ENCODE measurements around the gene PITPNB. TPM values are rescaled to one million over a fixed set of nuclear protein-coding genes. Genes with fewer than 3 reads are reported as not detected.

The PITPNB gene
- polyA plus RNA-seq, 1 donor (not counting 4 experiments of a cell fraction or from before 2014, with no cell fraction given): 81.6 TPM

DNA sequence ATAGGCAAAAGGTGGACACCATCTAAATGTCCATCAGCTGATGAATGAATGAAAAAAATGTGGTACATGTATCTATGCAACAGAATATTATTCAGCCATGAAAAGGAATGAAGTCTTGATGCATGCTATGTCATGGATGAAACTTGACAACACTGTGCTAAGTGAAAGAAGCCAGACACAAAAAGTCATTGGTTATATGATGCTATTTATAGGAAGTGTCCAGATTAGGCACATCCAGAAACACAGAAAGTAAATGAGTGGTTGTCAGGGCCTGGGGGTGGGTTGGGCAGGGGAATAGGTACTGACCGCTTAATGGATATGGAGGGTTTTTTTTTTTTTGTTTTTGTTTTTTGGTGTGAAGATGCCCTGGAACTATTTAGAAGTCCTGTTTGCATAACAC lies 95.8 kb downstream of the PITPNB start:
- Histone ChIP-seq H2AFZ (ENCODE audit: control insufficient read depth, low read length) (no peak overlapping the region), H3K9me3 (ENCODE audit: control insufficient read depth, low read depth, low read length) (no peaks in the 10 kb centered on the region), H3K9ac (ENCODE audit: control insufficient read depth, extremely low read depth, insufficient read depth, low read length) (no peak overlapping the region), H3K79me2 (ENCODE audit: control insufficient read depth, insufficient read depth, low read length) (no peaks in the 10 kb centered on the region), H4K20me1 (ENCODE audit: control insufficient read depth, extremely low read depth, insufficient read depth, low read length) (no peaks in the 10 kb centered on the region), H3K4me1 (ENCODE audit: control insufficient read depth, extremely low read depth, insufficient read depth, low read length) (no peaks in the 10 kb centered on the region), H3K36me3 (ENCODE audit: control insufficient read depth in 2 of 2, extremely low read depth in 1 of 2, insufficient read depth in 2 of 2, low read length in 2 of 2) (no peaks in the 10 kb centered on the region), H3K27ac (ENCODE audit: control insufficient read depth, insufficient read depth, low read length) (no peak overlapping the region), H3K9me1 (ENCODE audit: control insufficient read depth, extremely low read depth, insufficient read depth, low read length) (no peaks in the 10 kb centered on the region), H3K4me2 (ENCODE audit: control insufficient read depth, extremely low read depth, insufficient read depth, low read depth, low read length) (no peak overlapping the region), H3K4me3 (ENCODE audit: control insufficient read depth in 2 of 3, extremely low read depth in 1 of 3, insufficient read depth in 2 of 3, low read depth in 1 of 3, low read length in 3 of 3) (no peak overlapping the region), H3K27me3 (ENCODE audit: control insufficient read depth, extremely low read depth, insufficient read depth, low read length) (no peaks in the 10 kb centered on the region)
- DNase-seq (ENCODE audit: low read depth, low spot score) (no peak), FAIRE-seq (no peak)
- TF ChIP-seq EZH2 (IDR thresholded peaks at IDR 0.05; ENCODE audit: low read length): no peak
- TF ChIP-seq, protein P1, sequence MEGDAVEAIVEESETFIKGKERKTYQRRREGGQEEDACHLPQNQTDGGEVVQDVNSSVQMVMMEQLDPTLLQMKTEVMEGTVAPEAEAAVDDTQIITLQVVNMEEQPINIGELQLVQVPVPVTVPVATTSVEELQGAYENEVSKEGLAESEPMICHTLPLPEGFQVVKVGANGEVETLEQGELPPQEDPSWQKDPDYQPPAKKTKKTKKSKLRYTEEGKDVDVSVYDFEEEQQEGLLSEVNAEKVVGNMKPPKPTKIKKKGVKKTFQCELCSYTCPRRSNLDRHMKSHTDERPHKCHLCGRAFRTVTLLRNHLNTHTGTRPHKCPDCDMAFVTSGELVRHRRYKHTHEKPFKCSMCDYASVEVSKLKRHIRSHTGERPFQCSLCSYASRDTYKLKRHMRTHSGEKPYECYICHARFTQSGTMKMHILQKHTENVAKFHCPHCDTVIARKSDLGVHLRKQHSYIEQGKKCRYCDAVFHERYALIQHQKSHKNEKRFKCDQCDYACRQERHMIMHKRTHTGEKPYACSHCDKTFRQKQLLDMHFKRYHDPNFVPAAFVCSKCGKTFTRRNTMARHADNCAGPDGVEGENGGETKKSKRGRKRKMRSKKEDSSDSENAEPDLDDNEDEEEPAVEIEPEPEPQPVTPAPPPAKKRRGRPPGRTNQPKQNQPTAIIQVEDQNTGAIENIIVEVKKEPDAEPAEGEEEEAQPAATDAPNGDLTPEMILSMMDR (optimal IDR thresholded peaks at IDR 0.05 in 1 of 3, IDR thresholded peaks at IDR 0.05 in 1 of 3, conservative IDR thresholded peaks at IDR 0.05 in 1 of 3; ENCODE audit: extremely low read depth in 1 of 3, insufficient read depth in 2 of 3, low read length in 3 of 3): no peak
- dilution Hi-C loops (cut with MboI; ENCODE audit: extremely low pct_ligation_motif_present, low sequenced_read_pairs): no loop called here

DNA sequence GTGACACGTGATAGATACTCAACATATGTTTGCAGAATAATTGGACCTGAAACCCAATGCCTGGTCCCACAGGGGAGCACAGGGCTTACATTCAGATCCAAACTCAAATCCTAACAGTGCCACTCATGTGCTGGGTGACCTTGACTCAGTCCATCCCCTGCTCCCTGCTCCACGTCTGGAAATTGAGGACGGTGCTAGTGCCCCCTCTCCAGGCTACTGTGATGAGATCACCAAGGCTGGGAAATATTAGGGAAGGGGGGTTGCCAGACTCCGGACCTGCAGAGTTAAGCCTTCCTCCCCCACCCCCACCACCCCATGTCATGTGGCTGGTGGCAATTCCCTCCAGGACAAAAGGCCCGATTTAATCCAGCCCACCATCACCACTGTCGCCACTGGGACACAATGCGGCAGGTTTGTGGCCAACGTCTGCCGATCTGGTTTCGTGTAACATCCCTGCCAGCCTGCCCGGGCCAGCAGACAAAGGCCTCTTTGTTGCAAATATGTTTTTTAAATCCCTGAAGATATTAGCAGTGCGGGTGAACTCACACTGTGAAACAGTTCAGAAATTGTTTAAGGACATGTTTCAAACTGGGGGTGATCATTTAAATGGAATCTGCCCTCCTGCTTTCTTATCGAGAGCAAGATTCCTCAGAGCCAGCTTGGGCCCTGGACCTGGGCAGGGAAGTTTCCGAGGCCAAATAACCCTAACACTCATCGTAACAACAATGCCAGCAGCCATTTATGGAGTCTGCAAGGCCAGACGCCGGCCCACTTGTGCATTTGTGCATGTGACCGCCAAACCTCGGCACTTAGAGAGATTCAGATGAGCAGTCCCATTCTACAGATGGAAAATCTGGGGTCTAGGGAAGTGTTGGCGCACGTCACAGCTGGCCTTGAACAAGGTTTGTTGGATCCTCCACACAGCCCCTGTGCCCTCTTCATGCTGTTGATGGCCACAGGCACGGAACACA lies 97.9 kb downstream of the PITPNB start:
- TF ChIP-seq, protein P1 (optimal IDR thresholded peaks at IDR 0.05 in 1 of 3, IDR thresholded peaks at IDR 0.05 in 1 of 3, conservative IDR thresholded peaks at IDR 0.05 in 1 of 3; ENCODE audit: extremely low read depth in 1 of 3, insufficient read depth in 2 of 3, low read length in 3 of 3): no peak
- Histone ChIP-seq H4K20me1 (ENCODE audit: control insufficient read depth, extremely low read depth, insufficient read depth, low read length) (no peaks in the 10 kb centered on the region), H3K9ac (ENCODE audit: control insufficient read depth, extremely low read depth, insufficient read depth, low read length) (no peak overlapping the region), H3K36me3 (ENCODE audit: control insufficient read depth in 2 of 2, extremely low read depth in 1 of 2, insufficient read depth in 2 of 2, low read length in 2 of 2) (no peaks in the 10 kb centered on the region), H3K79me2 (ENCODE audit: control insufficient read depth, insufficient read depth, low read length) (no peaks in the 10 kb centered on the region), H2AFZ (ENCODE audit: control insufficient read depth, low read length) (no peak overlapping the region), H3K4me2 (ENCODE audit: control insufficient read depth, extremely low read depth, insufficient read depth, low read depth, low read length) (no peak overlapping the region), H3K27ac (ENCODE audit: control insufficient read depth, insufficient read depth, low read length) (no peak overlapping the region), H3K9me1 (ENCODE audit: control insufficient read depth, extremely low read depth, insufficient read depth, low read length) (no peaks in the 10 kb centered on the region), H3K27me3 (ENCODE audit: control insufficient read depth, extremely low read depth, insufficient read depth, low read length) (no peaks in the 10 kb centered on the region), H3K4me1 (ENCODE audit: control insufficient read depth, extremely low read depth, insufficient read depth, low read length) (no peaks in the 10 kb centered on the region), H3K9me3 (ENCODE audit: control insufficient read depth, low read depth, low read length) (no peaks in the 10 kb centered on the region), H3K4me3 (ENCODE audit: control insufficient read depth in 2 of 3, extremely low read depth in 1 of 3, insufficient read depth in 2 of 3, low read depth in 1 of 3, low read length in 3 of 3) (no peak overlapping the region)
- dilution Hi-C loops (cut with MboI; ENCODE audit: extremely low pct_ligation_motif_present, low sequenced_read_pairs): no loop called here
- FAIRE-seq (no peak), DNase-seq (ENCODE audit: low read depth, low spot score) (no peak)

All from keratinocyte (primary cell).